Activated T-cell treated with anti-CD3 and anti-CD28 coated beads for 1 hour (primary cell): ENCODE measurements around the gene ADCY2.

Experiments
- DNase-seq: peaks from one replicate; pipeline ENCODE4 v3.0.0-alpha.2; 2020; ENCODE audit warnings: low read depth

Gene ADCY2

GRCh38 chr5:7784683-7785380, 388.9 kb downstream of the ADCY2 start:
- no peak for DNase-seq

GRCh38 chr5:7787770-7788169, 391.8 kb downstream of the ADCY2 start:
- DNase-seq: no peak

- no peak for DNase-seq
These were observed 393.6 kb downstream of the ADCY2 start for GRCh38 chr5:7789567-7789966.

GRCh38 chr5:7793895-7794294, 398.0 kb downstream of the ADCY2 start:
- DNase-seq: no peak

DNA sequence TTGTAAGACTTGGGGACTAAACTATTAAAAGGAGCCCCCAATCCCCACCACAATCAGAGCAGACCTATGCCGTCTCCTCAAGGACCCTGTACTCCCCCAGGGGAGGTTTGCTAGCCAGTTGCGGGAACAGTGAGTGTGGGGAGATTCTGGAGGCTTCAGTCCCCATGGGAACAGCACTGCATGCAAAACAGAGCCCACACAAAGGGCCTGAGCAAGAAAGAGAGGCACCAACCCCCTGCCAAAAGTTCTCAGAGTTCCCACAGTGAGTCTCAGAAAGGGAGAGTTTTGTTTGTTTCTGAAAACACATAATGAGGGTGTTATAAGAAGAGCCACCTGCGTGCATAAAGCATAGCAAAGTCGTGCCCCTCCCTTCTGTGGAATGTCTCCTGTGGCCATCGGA, 398.4 kb downstream of the ADCY2 start:
- no peak for DNase-seq

GRCh38 chr5:7794823-7795222, 398.9 kb downstream of the ADCY2 start:
- no peak for DNase-seq

DNA sequence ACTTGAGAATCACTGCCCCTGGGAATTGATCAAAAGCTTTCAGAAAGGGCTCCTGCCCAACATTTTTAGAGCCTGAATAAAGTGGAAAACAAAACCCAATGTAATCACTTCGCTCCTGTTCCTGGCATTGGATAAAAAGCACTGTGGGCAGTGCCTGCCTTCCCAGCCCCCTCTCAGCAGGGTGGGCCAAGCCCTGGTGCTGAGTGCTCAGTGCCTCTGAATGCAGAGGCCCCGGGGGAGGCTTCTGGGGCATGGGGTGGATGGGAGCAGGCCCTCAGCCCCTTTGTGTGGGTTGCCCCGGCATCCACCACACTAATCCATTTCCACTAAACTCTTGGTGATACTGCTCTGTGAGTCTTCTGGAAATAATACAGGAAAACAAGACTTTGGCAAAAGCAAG, 399.4 kb downstream of the ADCY2 start:
- DNase-seq: no peak

- no peak for DNase-seq
These were observed 406.1 kb downstream of the ADCY2 start for GRCh38 chr5:7801891-7802614.

- no peak for DNase-seq
These were observed 406.9 kb downstream of the ADCY2 start for GRCh38 chr5:7802855-7803254.

GRCh38 chr5:7803937-7804336, 408.0 kb downstream of the ADCY2 start:
- no peak for DNase-seq

DNA sequence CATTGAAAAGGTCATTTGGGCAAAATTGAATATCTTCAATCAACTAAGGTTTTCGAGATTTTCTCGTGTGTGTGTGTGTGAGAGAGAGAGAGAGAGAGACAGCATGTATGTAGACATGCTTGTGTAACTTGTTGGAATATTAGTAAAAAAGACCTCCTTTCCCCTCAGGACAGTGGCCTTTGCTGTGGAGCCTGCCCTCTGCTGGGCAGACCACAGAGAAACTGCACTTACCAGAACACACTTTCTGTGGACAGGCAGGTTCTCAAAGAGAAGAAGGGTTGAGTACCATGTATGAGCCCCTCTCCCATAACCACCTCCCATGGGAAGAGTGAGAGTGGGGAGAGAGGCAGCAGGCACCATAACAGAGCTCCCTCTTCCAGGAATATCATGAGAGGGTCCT, 409.4 kb downstream of the ADCY2 start:
- no peak for DNase-seq

DNA sequence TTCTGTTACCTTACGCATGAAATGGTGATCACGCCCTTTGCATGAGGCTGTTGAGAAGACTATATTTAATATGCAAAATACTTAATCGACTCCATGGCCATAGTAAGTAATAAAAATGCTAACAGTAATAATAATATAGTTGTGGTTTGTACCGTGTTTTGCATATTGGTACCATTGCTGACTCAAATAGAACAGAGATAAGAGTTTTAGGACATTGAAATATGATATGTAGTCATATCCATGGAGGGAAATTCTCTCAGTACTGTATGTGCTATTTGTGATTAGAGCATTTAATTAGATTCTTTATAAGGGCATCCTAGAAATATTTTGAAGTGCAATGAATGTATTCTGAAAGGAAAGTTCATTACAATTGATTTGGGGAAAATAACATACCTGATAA, 413.1 kb downstream of the ADCY2 start:
- DNase-seq: no peak

DNA sequence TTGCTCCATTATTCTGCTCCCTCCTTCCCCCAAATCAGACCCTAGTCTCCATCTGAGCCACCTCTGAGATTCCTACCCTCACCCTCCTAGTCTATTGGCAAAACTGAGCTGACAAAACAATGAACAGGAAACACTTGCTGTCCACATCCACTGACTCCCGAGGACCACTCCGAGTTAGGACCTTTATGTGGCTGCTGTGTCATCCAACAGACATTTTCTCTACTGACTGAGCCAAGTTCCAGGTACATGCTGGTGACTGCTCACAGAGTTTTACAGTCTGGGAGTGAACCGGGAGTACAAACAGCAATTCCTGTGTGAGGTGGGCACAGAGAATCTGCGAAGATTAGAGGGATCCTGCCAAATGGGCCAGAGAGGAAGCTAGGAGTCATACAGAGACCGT, 415.8 kb downstream of the ADCY2 start:
- no peak for DNase-seq

DNA sequence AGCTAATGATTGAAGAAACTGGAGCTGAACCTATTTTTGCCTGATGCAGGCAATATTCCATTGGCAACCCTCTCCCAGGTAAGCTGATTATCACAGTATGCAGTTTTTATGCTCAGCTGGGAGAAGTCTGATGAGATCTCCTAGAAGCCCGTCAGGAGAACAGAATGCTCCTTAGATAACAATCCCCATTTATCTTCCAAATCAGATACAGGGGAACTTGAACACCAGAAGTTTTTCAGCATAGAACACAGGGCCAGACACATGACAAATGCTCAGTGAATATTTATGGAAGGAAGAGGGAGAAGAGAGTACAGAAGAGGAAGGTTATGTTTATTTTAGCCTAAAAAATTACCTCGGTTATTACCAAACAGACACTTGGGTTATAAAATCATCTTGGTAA, 417.1 kb downstream of the ADCY2 start:
- DNase-seq: no peak

GRCh38 chr5:7813576-7813975, 417.6 kb downstream of the ADCY2 start:
- DNase-seq: no peak

- DNase-seq: no peak
These were observed 418.9 kb downstream of the ADCY2 start for GRCh38 chr5:7814816-7815215.

GRCh38 chr5:7815892-7816534, 420.1 kb downstream of the ADCY2 start:
- DNase-seq: peak; percentile 42

GRCh38 chr5:7816535-7816901, 420.6 kb downstream of the ADCY2 start:
- DNase-seq: no peak

GRCh38 chr5:7822449-7822848, 426.5 kb downstream of the ADCY2 start:
- DNase-seq: no peak

DNA sequence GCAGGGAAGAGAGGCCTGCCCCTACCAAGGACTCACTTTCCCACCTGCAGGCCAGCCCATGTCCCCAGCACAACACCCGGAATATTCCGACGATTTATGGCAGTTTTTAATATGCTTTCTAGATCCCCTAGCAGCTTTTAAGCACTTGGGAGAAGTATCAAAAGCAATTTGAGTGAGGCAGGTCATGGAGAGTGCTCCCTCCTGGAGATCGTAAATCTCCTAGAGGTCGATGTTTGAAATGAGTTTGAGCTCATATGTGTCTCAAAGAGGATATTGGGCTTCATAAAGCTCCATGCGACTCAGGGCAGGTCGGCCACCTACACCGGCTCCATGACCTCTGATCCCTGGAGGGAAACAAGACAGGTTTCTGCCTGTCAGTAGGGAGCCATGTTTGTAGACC, 427.7 kb downstream of the ADCY2 start:
- no peak for DNase-seq

GRCh38 chr5:7824995-7825394, 429.1 kb downstream of the ADCY2 start:
- DNase-seq: no peak

DNA sequence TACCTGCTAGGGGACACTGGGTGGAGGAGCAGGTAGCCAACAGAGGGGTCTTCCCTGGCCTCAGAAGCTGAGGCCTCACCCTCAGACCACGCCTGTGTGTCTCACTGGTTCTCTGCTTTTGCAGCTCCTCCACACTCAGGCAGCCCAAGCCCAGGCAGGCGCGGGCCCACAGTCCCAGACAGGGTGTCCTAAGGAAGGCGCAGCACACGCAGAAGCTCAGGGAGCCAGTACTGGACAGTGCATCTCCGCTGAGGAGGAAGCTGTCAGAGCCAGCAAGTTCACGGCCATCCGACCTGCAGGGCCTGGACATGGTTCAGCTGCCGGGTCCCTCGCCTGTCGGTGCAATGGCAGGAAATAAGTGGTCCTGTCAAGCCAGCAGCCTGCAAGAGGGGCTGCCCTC, 429.7 kb downstream of the ADCY2 start:
- no peak for DNase-seq

DNA sequence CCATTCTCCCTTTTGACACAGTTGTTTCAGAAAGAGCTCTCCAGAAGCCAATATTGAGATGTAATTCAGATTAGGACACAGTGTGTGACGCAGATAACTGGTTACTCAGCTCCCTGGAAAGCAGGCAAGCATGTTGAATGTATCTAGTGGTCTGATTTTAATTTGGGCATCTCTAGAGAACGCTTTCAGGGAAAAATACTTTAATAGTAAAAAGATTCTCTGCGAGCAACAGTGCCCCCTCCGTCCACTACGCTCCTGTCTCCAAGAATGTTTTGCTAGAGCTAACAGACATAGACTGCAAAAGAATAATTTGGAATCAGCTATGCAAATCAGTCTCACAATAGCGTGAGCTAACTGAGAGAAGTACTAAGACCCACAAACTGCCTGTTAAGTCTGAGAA, 431.7 kb downstream of the ADCY2 start:
- DNase-seq: no peak

DNA sequence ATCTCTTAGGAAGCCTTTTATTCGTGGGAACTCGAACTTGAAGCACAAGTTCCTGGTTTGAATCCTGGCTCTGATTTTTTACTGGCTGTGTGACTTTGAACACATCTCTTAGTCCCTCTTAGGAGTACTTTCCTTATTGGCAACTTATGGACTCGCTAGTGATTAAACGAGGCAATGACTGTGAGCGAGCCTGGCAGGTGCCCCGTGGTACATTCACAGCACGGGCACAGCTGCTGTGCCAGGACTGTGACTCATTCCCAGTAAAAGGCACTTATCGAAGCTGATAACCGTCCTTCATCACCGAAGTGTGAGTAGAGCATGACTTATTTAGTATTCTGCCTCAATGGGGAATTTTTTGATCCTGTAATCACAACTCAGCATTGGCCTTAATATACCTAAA, 432.3 kb downstream of the ADCY2 start:
- DNase-seq: no peak
